Measurements from ENCODE around the gene SPEM2. TPM values are rescaled to one million over a fixed set of nuclear protein-coding genes. Genes with fewer than 3 reads are reported as not detected.
A peak's percentile ranks its signal among the peaks of the same experiment; 100 is the strongest.

The SPEM2 gene
- total RNA-seq, 2 donors from 2014 or later = not detected

DNA sequence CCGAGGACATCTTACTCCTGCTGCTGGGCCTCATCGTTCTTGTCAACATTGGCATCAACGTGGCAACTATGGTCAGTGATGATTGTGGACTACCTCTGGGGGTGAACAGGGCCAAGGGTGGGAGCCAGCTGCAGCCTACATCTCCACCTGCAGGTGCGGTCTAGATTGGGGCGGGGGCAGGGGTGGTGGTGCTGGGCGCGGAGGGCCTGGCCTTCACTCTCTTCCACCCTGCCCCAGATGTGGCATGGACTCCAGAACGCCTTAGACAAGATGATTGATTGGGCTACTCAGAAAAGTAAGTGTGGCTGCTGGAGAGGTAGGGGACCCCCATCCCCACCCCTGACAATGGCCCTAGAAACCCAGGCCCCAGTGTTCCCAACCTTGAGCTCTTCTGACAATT is 340 bp downstream of the SPEM2 start:
- Mint-ChIP-seq H3K27ac (no peak overlapping the region), H3K27me3 (no peaks in the 10 kb centered on the region), H3K4me1 (no peaks in the 10 kb centered on the region), H3K4me3 (no peak overlapping the region), H3K9me3 (no peaks in the 10 kb centered on the region), H3K36me3 (ENCODE audit: low read depth) (no peaks in the 10 kb centered on the region)
- no peak for ATAC-seq (replicated peaks)

DNA sequence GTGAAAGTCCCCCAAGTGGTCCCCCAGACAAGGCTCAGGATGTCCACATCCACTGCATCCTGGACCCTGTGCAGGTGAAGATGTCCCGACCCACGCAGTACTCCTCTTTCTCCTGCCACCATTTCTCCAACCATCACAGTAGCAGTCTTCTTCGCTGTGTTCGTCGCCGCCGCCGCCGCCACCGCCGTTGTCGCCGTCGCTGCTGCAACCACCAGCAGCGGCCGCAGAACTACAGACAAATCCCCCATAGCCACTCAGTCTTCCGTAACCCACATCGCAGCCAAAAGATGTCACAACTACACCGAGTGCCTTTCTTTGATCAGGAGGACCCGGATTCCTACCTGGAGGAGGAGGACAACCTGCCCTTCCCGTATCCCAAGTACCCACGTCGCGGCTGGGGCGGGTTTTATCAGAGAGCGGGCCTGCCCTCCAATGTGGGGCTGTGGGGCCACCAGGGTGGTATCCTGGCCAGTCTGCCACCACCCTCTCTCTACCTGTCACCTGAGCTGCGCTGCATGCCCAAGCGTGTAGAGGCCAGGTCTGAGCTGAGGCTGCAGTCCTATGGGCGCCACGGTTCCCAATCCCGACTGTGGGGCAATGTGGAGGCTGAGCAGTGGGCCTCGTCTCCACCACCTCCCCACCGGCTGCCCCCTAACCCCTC is 917 bp downstream of the SPEM2 start:
- H3K4me1 Mint-ChIP-seq = no peaks in the 10 kb centered on the region
- no peaks in the 10 kb centered on the region for H3K36me3 Mint-ChIP-seq (ENCODE audit: low read depth)
- H3K27ac Mint-ChIP-seq = no peak overlapping the region

DNA sequence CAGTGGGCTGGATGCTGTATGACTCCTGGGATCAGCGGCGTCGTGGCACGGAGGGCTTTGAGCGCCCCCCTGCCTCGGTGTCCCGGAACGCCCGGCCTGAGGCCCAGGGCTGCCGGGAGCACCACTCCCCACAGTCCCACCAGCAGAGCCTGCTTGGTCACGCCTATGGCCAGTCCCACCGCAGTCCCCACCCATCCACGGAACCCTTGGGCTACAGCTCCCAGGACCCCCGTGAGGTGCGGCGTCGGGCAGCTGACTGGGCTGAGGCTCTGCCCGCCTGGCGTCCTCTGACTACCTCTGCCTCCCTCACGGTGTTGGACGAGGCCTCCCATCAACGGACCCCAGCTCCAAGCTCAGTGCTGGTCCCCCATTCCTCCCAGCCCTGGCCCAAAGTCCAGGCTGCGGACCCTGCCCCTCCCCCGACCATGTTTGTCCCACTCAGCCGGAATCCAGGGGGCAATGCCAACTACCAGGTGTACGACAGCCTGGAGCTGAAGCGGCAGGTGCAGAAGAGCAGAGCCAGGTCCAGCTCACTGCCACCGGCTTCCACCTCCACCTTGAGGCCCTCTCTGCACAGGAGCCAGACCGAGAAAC is 1.6 kb downstream of the SPEM2 start:
- Mint-ChIP-seq H3K4me1 (no peaks in the 10 kb centered on the region), H3K36me3 (ENCODE audit: low read depth) (no peaks in the 10 kb centered on the region), H3K27me3 (no peaks in the 10 kb centered on the region), H3K9me3 (no peaks in the 10 kb centered on the region), H3K27ac (no peak overlapping the region), H3K4me3 (no peak overlapping the region)
- no peak for ATAC-seq (replicated peaks)

More for the DNA sequence above, 917 bp downstream of the SPEM2 start:
- no peak for ATAC-seq (replicated peaks)
- H3K4me3 Mint-ChIP-seq = no peak overlapping the region
- no peaks in the 10 kb centered on the region for H3K9me3 Mint-ChIP-seq
- H3K27me3 Mint-ChIP-seq = no peaks in the 10 kb centered on the region

DNA sequence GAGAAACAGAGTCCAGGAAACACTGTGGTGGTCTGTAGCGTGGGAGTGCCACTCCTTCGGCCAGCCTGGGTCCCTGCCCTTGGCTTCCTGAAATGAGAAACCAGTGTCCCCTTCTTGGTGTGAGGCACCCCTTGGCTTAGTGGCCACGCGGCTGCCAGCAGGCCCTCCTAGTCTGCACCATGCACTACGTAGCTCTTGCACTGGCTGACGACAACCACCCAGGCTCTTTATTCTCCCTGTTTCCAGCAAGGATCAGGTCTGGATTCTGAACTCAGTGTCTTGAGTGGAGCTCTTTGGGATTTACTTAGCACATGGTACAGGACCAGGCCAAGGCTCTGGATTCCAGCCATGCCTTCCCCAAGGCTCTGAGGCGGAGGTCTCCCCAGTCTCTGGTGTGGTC is 2.1 kb downstream of the SPEM2 start:
- no peak overlapping the region for H3K4me3 Mint-ChIP-seq
- no peak for ATAC-seq (replicated peaks)

DNA sequence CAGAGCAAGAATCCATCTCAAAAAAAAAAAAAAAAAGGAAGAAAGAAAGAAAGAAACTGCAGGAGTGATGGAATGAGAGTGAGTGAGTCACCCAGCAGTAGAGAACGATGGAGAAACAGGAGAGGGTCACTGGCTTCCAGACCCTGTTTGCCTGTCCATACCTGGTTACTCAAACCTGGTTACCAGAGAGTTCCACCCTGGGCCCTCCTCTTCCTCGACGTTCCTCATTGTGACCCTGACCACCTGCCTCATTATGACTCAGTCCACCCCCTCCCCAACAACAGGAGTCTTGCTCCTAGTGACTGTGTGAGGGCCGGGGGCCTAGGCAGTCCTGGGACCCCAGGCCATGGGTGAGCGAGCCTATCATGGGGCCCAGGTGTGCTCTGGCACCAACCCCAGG is 3.1 kb downstream of the SPEM2 start, which contains the start of gene SPEM3:
TSS of gene SPEM3 (plus strand) at position 301 of the 400 bp plus-strand sequence. CDS start at position 347, 46 bp downstream.
- no peak within 1 kb of the TSS for H3K27ac Mint-ChIP-seq
- no peak within 1 kb of the TSS for H3K4me3 Mint-ChIP-seq
- H3K9me3 Mint-ChIP-seq = no peaks in the 10 kb centered on the region
- no peaks in the 10 kb centered on the region for H3K36me3 Mint-ChIP-seq (ENCODE audit: low read depth)
- ATAC-seq (replicated peaks) = no peak
- H3K27me3 Mint-ChIP-seq = no peaks in the 10 kb centered on the region
- no peaks in the 10 kb centered on the region for H3K4me1 Mint-ChIP-seq

More for the DNA sequence above, 2.1 kb downstream of the SPEM2 start:
- Mint-ChIP-seq H3K27me3 (no peaks in the 10 kb centered on the region), H3K9me3 (no peaks in the 10 kb centered on the region), H3K4me1 (no peaks in the 10 kb centered on the region), H3K36me3 (ENCODE audit: low read depth) (no peaks in the 10 kb centered on the region), H3K27ac (no peak overlapping the region)

DNA sequence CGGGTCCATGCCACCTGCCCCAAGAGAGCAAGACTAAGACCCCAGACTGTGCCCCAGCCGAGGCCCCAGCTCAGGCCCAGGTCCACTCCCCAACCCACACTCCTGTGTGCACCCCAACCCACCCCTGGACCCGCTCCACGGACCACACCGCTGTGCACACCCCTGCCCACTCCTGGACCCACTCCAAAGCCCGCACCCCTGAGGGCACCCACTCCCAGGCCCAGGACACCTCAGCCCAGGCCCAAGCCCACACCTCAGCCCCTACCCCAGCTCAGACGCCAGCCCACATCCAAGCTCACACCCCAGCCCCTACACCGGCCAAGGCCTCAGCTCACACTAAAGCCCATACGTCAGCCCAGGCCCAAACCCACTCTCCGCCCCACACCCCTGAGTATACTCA is 4.3 kb downstream of the SPEM2 start:
- H3K27me3 Mint-ChIP-seq = no peaks in the 10 kb centered on the region
- ATAC-seq (replicated peaks) = no peak
- H3K4me1 Mint-ChIP-seq = no peaks in the 10 kb centered on the region
- no peaks in the 10 kb centered on the region for H3K36me3 Mint-ChIP-seq (ENCODE audit: low read depth)
- no peak overlapping the region for H3K27ac Mint-ChIP-seq
- no peak overlapping the region for H3K4me3 Mint-ChIP-seq
- no peaks in the 10 kb centered on the region for H3K9me3 Mint-ChIP-seq

DNA sequence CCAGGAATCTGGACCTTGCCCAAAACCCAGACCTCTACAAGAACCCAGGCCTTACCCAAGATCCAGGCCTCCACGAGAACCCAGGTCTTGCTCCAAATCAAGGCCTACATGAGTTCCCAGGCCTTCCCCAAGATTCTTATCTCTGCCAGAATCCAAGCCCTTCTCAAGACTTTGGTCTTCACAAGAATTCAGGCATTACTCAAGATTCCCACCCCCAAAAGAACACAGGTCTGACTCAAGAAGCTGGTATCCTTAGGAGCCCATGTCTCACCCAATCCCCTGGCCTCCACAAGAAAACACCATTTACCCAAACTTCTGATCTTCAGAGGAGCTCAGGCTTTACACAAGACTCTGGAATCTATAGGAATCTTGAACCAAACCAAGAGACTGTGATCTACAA is 5.8 kb downstream of the SPEM2 start:
- no peaks in the 10 kb centered on the region for H3K27me3 Mint-ChIP-seq
- ATAC-seq (replicated peaks) = no peak
- no peaks in the 10 kb centered on the region for H3K9me3 Mint-ChIP-seq
- H3K27ac Mint-ChIP-seq = peak overlapping the region; percentile 13
- peaks cover 9% of the 10 kb centered on the region for H3K36me3 Mint-ChIP-seq (ENCODE audit: low read depth)
- H3K4me1 Mint-ChIP-seq = no peaks in the 10 kb centered on the region
- no peak overlapping the region for H3K4me3 Mint-ChIP-seq

DNA sequence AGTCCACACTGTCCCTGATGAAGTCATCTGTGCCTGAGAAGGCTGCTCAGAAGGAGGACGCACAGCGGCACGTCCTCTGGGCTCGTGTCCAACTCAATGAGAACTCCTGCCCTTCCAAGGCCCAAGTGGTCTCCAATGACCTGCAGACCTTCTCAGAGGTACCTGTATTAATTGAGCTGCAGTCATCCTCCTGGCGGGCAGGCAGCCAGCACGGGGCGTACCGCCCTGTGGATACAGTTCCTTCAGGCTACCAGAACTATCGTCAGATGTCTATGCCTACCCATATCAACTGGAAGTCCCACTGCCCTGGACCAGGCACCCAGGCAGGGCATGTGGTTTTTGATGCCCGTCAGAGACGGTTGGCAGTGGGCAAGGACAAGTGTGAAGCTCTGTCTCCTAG is 6.9 kb downstream of the SPEM2 start:
- H3K4me3 Mint-ChIP-seq = no peak overlapping the region
- H3K4me1 Mint-ChIP-seq = no peaks in the 10 kb centered on the region
- no peaks in the 10 kb centered on the region for H3K9me3 Mint-ChIP-seq
- H3K27me3 Mint-ChIP-seq = no peaks in the 10 kb centered on the region
- peaks cover 18% of the 10 kb centered on the region for H3K36me3 Mint-ChIP-seq (ENCODE audit: low read depth)
- ATAC-seq (replicated peaks) = no peak
- no peak overlapping the region for H3K27ac Mint-ChIP-seq

DNA sequence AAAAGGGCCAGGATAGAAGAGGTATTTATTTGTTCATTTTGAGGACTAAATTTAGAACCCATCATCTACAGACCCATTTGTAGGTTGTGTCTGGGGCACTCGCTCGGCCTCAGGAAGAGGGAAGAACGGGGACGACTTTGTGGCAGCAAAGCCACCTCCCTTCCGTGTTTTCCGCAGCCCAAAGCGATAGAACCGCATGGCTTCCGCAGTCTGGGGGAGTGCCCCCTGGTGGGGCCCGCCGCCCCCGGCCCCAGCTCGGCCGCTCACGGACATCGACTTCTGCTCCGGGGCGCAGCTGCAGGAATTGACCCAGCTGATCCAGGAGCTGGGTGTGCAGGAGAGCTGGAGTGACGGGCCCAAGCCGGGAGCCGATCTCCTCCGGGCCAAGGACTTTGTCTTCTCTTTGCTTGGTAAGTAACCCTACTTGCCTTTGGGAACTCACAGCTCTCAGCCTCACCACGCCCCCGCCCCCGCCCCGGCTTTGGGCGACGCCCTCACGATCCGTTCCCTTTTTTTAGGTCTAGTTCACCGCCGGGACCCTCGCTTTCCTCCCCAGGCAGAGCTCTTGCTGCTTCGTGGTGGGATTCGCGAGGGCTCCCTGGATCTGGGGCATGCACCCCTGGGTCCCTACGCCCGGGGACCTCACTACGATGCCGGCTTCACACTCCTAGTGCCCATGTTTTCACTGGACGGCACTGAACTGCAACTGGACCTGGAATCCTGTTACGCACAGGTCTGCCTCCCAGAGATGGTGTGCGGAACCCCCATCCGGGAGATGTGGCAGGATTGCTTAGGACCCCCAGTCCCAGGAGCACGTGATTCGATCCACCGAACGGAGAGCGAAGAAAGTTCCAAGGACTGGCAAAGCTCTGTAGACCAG is 10.5 kb downstream of the SPEM2 start:
- H3K4me3 Mint-ChIP-seq = peak overlapping the region; percentile 95
- H3K9me3 Mint-ChIP-seq = no peaks in the 10 kb centered on the region
- peaks cover 18% of the 10 kb centered on the region for H3K4me1 Mint-ChIP-seq
- peaks cover 13% of the 10 kb centered on the region for H3K27me3 Mint-ChIP-seq
- peaks cover 47% of the 10 kb centered on the region for H3K36me3 Mint-ChIP-seq (ENCODE audit: low read depth)
- ATAC-seq (replicated peaks) = peak; percentile 28
- peak overlapping the region; percentile 94 for H3K27ac Mint-ChIP-seq

DNA sequence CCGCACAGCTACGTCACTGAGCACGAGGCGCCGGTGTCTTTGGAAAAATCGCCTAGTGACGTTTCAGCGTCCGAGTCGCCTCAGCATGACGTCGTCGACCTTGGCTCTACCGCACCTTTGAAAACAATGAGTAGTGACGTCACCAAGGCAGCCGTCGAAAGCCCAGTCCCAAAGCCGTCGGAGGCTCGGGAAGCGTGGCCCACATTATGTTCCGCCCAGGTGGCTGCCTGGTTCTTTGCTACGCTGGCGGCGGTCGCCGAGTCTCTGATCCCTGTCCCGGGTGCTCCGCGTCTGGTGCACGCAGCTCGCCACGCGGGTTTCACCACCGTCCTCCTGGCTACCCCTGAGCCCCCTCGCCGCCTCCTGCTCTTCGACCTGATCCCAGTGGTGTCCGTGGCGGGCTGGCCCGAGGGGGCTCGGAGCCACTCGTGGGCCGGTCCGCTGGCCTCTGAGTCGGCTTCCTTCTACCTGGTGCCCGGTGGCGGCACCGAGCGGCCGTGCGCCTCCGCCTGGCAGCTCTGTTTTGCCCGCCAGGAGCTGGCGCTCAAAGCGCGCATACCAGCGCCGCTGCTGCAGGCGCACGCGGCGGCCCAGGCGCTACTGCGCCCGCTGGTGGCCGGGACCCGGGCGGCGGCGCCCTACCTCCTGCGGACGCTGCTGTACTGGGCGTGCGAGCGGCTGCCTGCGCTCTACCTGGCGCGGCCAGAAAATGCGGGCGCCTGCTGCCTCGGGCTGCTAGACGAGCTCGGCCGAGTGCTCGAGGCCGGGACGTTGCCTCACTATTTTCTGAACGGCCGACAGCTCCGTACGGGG is 11.3 kb downstream of the SPEM2 start:
- peak overlapping the region; percentile 85 for H3K27ac Mint-ChIP-seq
- no peaks in the 10 kb centered on the region for H3K9me3 Mint-ChIP-seq
- peak overlapping the region; percentile 95 for H3K4me3 Mint-ChIP-seq
- peaks cover 18% of the 10 kb centered on the region for H3K4me1 Mint-ChIP-seq
- peaks cover 47% of the 10 kb centered on the region for H3K36me3 Mint-ChIP-seq (ENCODE audit: low read depth)
- ATAC-seq (replicated peaks) = peak; percentile 69
- peaks cover 13% of the 10 kb centered on the region for H3K27me3 Mint-ChIP-seq

DNA sequence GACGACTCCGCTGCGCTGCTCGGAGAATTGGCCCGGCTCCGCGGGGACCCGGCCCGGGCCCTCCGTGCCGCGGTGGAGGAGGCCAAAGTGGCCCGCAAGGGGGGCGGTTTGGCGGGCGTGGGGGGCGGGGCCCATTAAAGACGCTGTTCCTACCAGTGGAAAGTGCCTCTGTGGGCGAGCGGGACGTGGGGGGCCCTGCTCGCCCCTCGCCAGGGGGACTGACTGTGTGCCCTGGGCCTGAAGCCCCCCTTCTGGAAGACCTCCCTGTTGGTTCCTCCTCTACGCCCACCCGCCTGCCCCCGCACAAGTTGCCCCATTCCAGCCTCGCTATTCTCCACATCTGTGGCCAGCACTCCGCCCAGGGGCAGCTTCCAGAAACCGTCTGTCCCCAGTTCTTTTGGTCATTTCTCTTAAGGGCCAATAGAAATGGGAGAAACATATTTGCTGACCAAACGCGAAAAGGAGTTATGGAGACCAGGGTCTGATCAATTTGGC is 12.0 kb downstream of the SPEM2 start:
- Mint-ChIP-seq H3K27ac (peak overlapping the region; percentile 78), H3K36me3 (ENCODE audit: low read depth) (peaks cover 47% of the 10 kb centered on the region), H3K4me3 (peak overlapping the region; percentile 95), H3K9me3 (no peaks in the 10 kb centered on the region), H3K4me1 (peaks cover 18% of the 10 kb centered on the region), H3K27me3 (peaks cover 19% of the 10 kb centered on the region)
- ATAC-seq (replicated peaks) = no peak

DNA sequence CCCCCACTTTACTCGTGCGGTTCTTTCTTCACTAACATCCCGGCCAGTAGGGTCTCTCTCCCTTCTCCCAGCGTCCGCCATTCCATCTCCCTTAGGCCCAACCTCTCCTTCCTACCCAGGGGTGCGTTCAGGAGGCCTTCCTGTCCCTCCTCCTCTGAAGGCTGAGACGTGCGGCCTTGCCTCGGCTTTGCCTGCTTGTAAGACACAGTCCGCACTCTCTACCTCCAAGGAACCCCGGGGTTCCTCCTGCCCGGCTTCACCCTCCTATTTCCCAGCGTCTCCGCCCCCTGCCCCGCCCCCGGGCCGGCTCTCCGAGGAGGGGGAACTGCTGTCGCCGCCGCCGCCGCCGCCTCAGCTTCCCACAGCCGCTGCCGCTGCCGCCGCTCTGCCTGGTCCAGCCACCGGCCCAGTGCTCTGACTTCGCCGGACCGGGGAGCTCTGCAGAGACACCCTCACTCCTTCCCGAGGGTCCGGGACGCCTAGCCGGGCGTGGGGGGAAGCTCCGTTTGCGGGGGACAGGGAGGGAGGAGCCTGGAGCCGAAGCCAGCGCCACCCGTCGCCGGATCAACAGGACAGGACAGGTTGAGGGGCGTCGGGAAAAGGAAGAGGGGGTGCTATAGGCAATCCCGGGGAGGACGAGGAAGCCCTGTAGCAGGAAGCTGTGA is 12.7 kb downstream of the SPEM2 start:
- Mint-ChIP-seq H3K27me3 (peaks cover 22% of the 10 kb centered on the region), H3K4me3 (peak overlapping the region; percentile 95), H3K4me1 (peaks cover 18% of the 10 kb centered on the region), H3K27ac (peak overlapping the region; percentile 78), H3K9me3 (no peaks in the 10 kb centered on the region), H3K36me3 (ENCODE audit: low read depth) (peaks cover 47% of the 10 kb centered on the region)
- no peak for ATAC-seq (replicated peaks)

DNA sequence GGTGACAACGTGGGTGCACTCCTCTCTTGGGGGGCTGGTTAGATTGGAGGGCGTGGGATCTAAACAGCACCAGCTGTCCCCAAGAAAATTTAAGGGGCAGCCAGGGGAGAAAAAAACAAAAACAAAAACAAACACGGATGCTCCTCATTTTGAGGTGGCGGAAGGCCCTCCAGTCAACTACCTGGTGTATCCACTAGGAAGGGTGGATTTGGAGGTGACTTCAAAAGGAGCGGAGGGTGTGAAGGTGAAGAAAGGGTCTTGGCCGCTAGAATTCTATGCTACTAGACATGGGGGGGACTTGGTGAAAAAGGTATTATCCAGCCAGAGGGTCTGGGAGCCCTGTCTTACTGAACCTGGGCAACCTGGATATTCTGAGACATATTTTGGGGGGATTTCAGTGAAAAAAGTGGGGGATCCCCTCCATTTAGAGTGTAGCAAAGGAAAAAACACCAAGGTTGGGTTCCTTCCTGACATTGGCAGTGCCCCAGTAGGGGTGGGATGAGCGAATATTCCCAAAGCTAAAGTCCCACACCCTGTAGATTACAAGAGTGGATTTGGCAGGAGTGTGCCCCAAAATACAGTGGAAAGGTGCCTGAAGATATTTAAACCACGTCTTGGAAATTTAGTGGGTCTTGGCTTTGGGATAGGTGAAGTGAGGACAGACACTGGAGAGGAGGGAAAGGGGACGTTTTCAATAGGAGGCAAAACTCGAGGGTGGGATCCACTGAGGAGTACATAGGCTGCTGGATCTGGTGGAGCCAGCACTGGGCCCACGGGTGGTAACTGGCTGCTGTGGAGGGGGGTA is 13.4 kb downstream of the SPEM2 start:
- Mint-ChIP-seq H3K4me3 (peak overlapping the region; percentile 95), H3K4me1 (peaks cover 18% of the 10 kb centered on the region), H3K36me3 (ENCODE audit: low read depth) (peaks cover 47% of the 10 kb centered on the region), H3K9me3 (no peaks in the 10 kb centered on the region), H3K27ac (peak overlapping the region; percentile 78), H3K27me3 (peaks cover 30% of the 10 kb centered on the region)
- ATAC-seq (replicated peaks) = no peak
